Measurements from ENCODE around the gene ADRB2. TPM values are rescaled to one million over a fixed set of nuclear protein-coding genes. Genes with fewer than 3 reads are reported as not detected.
A peak's percentile ranks its signal among the peaks of the same experiment; 100 is the strongest.

ADRB2 gene
- total and polyA plus RNA-seq, 11 donors, result 1.8 to 8.3 (median 5.2) TPM

GRCh38 chr5:148858106-148858505, 31.7 kb downstream of the ADRB2 start:
- no peak overlapping the region for H3K4me3 ChIP-seq
- peaks cover 0 to 50% (median 25%) of the 10 kb centered on the region in 12 donors for H3K4me1 ChIP-seq
- H3K27me3 ChIP-seq, result no peaks in the 10 kb centered on the region
- intact Hi-C loops (cut with DNase I), result no loop called here
- no peak for ATAC-seq
- 66 to 73% (median 71%) methylated on average over 2 of the region's 2 CpGs for WGBS, 4 donors
- TF ChIP-seq CTCF (IDR thresholded peaks at IDR 0.05) (no peak), POLR2A (IDR thresholded peaks at IDR 0.05) (no peak)
- H3K36me3 ChIP-seq, result no peaks in the 10 kb centered on the region
- peak overlapping the region in 5 of 12 donors; percentile 3 to 45 (median 15) for H3K27ac ChIP-seq
- no peak for DNase-seq
- no peaks in the 10 kb centered on the region for H3K9me3 ChIP-seq

- ATAC-seq (peak; percentile 23 to 87 (median 34)), DNase-seq (peak in 3 of 5 donors; percentile 47 to 53 (median 51))
- Histone ChIP-seq H3K4me1 (peaks cover 0 to 50% (median 27%) of the 10 kb centered on the region in 12 donors), H3K27ac (peak overlapping the region in 8 of 12 donors; percentile 3 to 45 (median 22)), H3K27me3 (no peaks in the 10 kb centered on the region), H3K36me3 (no peaks in the 10 kb centered on the region), H3K9me3 (no peaks in the 10 kb centered on the region), H3K4me3 (no peak overlapping the region)
- intact Hi-C loops (cut with DNase I), result no loop called here
- TF ChIP-seq CTCF (IDR thresholded peaks at IDR 0.05) (no peak), POLR2A (IDR thresholded peaks at IDR 0.05) (no peak)
- 59 to 68% (median 62%) methylated on average over 6 of the region's 6 CpGs for WGBS, 4 donors
Observed at GRCh38 chr5:148858547-148858946, 32.1 kb downstream of the ADRB2 start.

GRCh38 chr5:148859703-148860102, 33.3 kb downstream of the ADRB2 start:
- Histone ChIP-seq H3K4me3 (no peak overlapping the region), H3K27ac (no peak overlapping the region), H3K9me3 (no peaks in the 10 kb centered on the region), H3K36me3 (no peaks in the 10 kb centered on the region), H3K4me1 (peaks cover 0 to 58% (median 37%) of the 10 kb centered on the region in 12 donors), H3K27me3 (no peaks in the 10 kb centered on the region)
- TF ChIP-seq POLR2A (IDR thresholded peaks at IDR 0.05) (no peak), CTCF (IDR thresholded peaks at IDR 0.05) (no peak)
- ATAC-seq (no peak), DNase-seq (no peak)
- 94 to 98% (median 94%) methylated on average over 2 of the region's 2 CpGs for WGBS, 4 donors
- intact Hi-C loops (cut with DNase I), result no loop called here

GRCh38 chr5:148860599-148860998, 34.2 kb downstream of the ADRB2 start:
- no peak for TF ChIP-seq POLR2A (IDR thresholded peaks at IDR 0.05)
- TF ChIP-seq CTCF (IDR thresholded peaks at IDR 0.05), result no peak
- no peaks in the 10 kb centered on the region for H3K36me3 ChIP-seq
- no peak overlapping the region for H3K4me3 ChIP-seq
- no peak overlapping the region for H3K27ac ChIP-seq
- peaks cover 0 to 55% (median 37%) of the 10 kb centered on the region in 12 donors for H3K4me1 ChIP-seq
- DNase-seq (no peak), ATAC-seq (no peak)
- no peaks in the 10 kb centered on the region for H3K9me3 ChIP-seq
- intact Hi-C loops (cut with DNase I), result no loop called here
- WGBS, 4 donors, result 65 to 91% (median 77%) methylated on average over 5 of the region's 5 CpGs
- no peaks in the 10 kb centered on the region for H3K27me3 ChIP-seq

Measured in heart left ventricle (tissue), 16 donors.